ENCODE data around the gene HPDL. TPM values are rescaled to one million over a fixed set of nuclear protein-coding genes. Genes with fewer than 3 reads are reported as not detected.

The HPDL gene
- polyA plus RNA-seq, 2 of the 4 experiments (the other 2 are of a cell fraction), result 0.80 to 2.8 TPM

DNA sequence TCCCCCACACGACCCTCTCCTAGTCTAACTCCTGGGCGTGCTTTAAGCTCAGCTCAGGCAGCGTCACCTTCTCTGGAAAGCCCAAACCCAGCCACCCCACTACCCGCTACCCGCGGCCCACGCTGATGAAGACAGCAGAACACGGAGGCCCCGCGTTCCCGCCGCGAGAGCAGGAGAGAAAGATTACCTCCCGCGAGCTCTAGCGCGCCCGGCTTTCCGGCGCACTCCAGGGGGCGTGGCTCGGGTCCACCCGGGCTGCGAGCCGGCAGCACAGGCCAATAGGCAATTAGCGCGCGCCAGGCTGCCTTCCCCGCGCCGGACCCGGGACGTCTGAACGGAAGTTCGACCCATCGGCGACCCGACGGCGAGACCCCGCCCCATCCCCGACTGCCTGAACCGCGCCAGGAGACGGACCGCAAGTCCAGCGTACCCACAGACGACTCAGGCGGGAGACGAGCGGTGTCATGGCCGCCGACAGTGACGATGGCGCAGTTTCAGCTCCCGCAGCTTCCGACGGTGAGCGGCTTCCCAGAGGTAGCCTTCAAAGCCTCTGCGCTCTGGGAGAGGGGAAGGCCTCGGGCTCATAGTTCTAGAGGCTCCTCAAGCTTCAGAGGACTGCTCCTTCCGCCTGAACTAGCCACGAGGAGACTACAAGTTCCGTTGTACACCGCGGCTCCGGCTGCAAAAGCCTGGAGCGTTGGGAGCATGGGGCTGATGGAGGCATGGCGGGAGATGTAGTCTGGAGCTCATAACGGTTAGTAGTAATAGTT is 13.3 kb downstream of the HPDL start, which contains the start of the genes MUTYH and TOE1 (continued):
- TF ChIP-seq CHD2 (IDR thresholded peaks at IDR 0.05; ENCODE audit: low read length, partially characterized antibody), result peak; percentile 38

DNA sequence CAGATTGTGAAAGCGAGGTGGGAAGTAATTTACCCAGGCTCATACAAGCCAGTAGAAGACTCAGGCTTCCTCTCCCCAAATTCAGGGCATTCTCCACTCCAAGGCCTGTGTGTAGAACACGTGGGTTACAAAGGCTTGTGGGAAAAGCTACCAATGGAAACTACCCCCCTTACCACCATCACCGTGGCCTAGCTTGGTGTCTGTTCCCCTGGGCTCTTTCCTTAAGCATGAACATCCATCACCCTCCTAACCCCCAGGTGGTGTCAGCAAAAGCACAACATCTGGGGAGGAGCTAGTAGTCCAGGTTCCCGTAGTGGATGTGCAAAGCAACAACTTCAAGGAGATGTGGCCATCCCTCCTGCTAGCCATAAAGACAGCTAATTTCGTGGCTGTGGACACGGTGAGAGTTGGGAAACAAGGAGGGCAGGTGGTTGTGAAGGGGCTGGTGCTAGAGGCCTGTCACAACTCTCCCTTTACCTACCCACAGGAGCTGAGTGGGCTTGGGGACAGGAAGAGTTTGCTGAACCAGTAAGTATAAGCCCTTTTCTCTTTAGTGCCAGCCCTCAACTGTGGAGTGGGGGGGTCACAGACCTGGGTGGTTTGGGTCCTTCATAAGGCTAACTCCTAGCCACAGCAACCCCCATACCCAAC is 14.2 kb downstream of the HPDL start:
- FAIRE-seq (no peak), ATAC-seq (peak in 1 of 2 experiments; percentile 8; a peak in 3 of 6 replicates), DNase-seq (ENCODE audit: low read depth in 1 of 2, low spot score in 1 of 2) (peak in 1 of 2 experiments; percentile 19)
- Histone ChIP-seq H3K4me1 (peaks cover 15% of the 10 kb centered on the region; the same call in 2 of the 3 replicates), H3K4me3 (peak overlapping the region; percentile 67), H3K4me2 (peak overlapping the region; percentile 84), H3K9me3 (no peaks in the 10 kb centered on the region), H3K27ac (peak overlapping the region; percentile 96 to 97)
- ChIA-PET POLR2A (interaction anchor here (0.5 to 2.8 kb wide), 11 partner anchors 8 to 541 kb away, joined by 3 to 33 read pairs (median 10); partner anchors contain the start of genes CCDC163, HECTD3, HPDL and MMACHC), CTCF (interaction anchor here (0.9 to 3.3 kb wide), 7 partner anchors 8 to 327 kb away, joined by 3 to 13 read pairs (median 5); no protein-coding TSS in a partner anchor)
- TF ChIP-seq RFX5 (IDR thresholded peaks at IDR 0.05) (no peak), KDM5A (IDR thresholded peaks at IDR 0.05) (no peak), ESRRA (IDR thresholded peaks at IDR 0.05; ENCODE audit: borderline replicate concordance, low read length) (no peak), RCOR1 (IDR thresholded peaks at IDR 0.05; ENCODE audit: low read depth, low read length) (no peak), JUNB (IDR thresholded peaks at IDR 0.05) (no peak), NPAS2 (CRISPR knock-in tag; IDR thresholded peaks at IDR 0.05; ENCODE audit: borderline replicate concordance) (no peak), RARB (CRISPR knock-in tag; IDR thresholded peaks at IDR 0.05) (no peak), RAD21 (conservative IDR thresholded peaks at IDR 0.05 in 1 of 2, IDR thresholded peaks at IDR 0.05 in 1 of 2) (no peak), EP300 (IDR thresholded peaks at IDR 0.05) (no peak), ZC3H11A (IDR thresholded peaks at IDR 0.05) (no peak), HDAC2 (IDR thresholded peaks at IDR 0.05) (no peak), MYC (IDR thresholded peaks at IDR 0.05; ENCODE audit: borderline replicate concordance, low read length) (no peak)
- TF ChIP-seq, protein P1, sequence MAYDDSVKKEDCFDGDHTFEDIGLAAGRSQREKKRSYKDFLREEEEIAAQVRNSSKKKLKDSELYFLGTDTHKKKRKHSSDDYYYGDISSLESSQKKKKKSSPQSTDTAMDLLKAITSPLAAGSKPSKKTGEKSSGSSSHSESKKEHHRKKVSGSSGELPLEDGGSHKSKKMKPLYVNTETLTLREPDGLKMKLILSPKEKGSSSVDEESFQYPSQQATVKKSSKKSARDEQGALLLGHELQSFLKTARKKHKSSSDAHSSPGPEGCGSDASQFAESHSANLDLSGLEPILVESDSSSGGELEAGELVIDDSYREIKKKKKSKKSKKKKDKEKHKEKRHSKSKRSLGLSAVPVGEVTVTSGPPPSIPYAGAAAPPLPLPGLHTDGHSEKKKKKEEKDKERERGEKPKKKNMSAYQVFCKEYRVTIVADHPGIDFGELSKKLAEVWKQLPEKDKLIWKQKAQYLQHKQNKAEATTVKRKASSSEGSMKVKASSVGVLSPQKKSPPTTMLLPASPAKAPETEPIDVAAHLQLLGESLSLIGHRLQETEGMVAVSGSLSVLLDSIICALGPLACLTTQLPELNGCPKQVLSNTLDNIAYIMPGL (CRISPR knock-in tag; IDR thresholded peaks at IDR 0.05; ENCODE audit: borderline replicate concordance), result no peak
- TF ChIP-seq, protein P2, sequence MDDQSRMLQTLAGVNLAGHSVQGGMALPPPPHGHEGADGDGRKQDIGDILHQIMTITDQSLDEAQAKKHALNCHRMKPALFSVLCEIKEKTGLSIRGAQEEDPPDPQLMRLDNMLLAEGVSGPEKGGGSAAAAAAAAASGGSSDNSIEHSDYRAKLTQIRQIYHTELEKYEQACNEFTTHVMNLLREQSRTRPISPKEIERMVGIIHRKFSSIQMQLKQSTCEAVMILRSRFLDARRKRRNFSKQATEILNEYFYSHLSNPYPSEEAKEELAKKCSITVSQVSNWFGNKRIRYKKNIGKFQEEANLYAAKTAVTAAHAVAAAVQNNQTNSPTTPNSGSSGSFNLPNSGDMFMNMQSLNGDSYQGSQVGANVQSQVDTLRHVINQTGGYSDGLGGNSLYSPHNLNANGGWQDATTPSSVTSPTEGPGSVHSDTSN (IDR thresholded peaks at IDR 0.05), result no peak
- TF ChIP-seq, protein P3, sequence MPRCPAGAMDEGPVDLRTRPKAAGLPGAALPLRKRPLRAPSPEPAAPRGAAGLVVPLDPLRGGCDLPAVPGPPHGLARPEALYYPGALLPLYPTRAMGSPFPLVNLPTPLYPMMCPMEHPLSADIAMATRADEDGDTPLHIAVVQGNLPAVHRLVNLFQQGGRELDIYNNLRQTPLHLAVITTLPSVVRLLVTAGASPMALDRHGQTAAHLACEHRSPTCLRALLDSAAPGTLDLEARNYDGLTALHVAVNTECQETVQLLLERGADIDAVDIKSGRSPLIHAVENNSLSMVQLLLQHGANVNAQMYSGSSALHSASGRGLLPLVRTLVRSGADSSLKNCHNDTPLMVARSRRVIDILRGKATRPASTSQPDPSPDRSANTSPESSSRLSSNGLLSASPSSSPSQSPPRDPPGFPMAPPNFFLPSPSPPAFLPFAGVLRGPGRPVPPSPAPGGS (IDR thresholded peaks at IDR 0.05), result no peak
- WGBS (ENCODE audit: missing lambda C conversion rate), result 14% methylated on average over 5 of the region's 6 CpGs

DNA sequence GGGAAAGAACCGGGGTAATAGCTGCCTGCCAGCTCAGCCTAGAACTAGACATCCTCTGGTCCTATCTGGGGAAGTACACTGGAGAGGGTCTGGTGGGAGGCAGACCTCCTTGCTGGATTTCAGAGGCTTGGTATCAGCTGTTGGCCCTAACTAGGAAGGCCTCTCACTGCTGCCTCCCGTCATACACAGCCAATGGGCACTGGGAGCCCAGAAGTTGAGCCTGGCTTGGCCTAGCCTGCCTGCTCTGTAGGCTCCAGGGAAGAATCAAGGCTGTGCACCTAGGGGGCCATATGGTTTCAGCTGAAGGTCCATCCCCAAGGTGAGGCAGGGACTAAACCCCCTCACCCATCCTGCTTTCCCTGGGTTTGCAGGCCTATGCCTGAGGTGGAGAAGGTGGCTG is 17.8 kb downstream of the HPDL start:
- CTCF ChIA-PET, result interaction anchor here (1.4 kb wide), 1 partner anchor 18 kb away, joined by 3 read pairs; the partner anchor contains the start of gene HPDL
- no peak overlapping the region for H3K4me3 ChIP-seq
- POLR2A ChIA-PET, result no interaction called here
- WGBS (ENCODE audit: missing lambda C conversion rate), result no CpG with 5 or more reads among the region's 2 CpGs
- DNase-seq (ENCODE audit: low read depth in 1 of 2, low spot score in 1 of 2) (no peak), ATAC-seq (no peak), FAIRE-seq (no peak)
- no peak overlapping the region for H3K4me2 ChIP-seq
- TF ChIP-seq SMC3 (IDR thresholded peaks at IDR 0.05), result no peak
- no peak for TF ChIP-seq MAFK (IDR thresholded peaks at IDR 0.05; ENCODE audit: partially characterized antibody)
- TF ChIP-seq RAD21 (conservative IDR thresholded peaks at IDR 0.05 in 1 of 2, IDR thresholded peaks at IDR 0.05 in 1 of 2), result no peak
- no peak for TF ChIP-seq CBX8 (IDR thresholded peaks at IDR 0.05)
- no peak for TF ChIP-seq FOXS1 (CRISPR knock-in tag; IDR thresholded peaks at IDR 0.05)
- TF ChIP-seq, protein P3 (IDR thresholded peaks at IDR 0.05), result no peak
- no peak for TF ChIP-seq HOXB5 (CRISPR knock-in tag; IDR thresholded peaks at IDR 0.05)
- TF ChIP-seq CHD4 (IDR thresholded peaks at IDR 0.05; ENCODE audit: borderline replicate concordance), result no peak
- TF ChIP-seq, protein P4, sequence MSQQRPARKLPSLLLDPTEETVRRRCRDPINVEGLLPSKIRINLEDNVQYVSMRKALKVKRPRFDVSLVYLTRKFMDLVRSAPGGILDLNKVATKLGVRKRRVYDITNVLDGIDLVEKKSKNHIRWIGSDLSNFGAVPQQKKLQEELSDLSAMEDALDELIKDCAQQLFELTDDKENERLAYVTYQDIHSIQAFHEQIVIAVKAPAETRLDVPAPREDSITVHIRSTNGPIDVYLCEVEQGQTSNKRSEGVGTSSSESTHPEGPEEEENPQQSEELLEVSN (IDR thresholded peaks at IDR 0.05; ENCODE audit: borderline replicate concordance, low read depth), result no peak
- TF ChIP-seq, protein P1 (CRISPR knock-in tag; IDR thresholded peaks at IDR 0.05; ENCODE audit: borderline replicate concordance), result no peak
- no peak for TF ChIP-seq ZSCAN20 (CRISPR knock-in tag; IDR thresholded peaks at IDR 0.05)
- no peak for TF ChIP-seq GATA3 (IDR thresholded peaks at IDR 0.05; ENCODE audit: borderline replicate concordance)
- no peak for TF ChIP-seq ZC3H11A (IDR thresholded peaks at IDR 0.05)
- H3K27ac ChIP-seq, result no peak overlapping the region
- no peaks in the 10 kb centered on the region for H3K9me3 ChIP-seq
- H3K4me1 ChIP-seq, result peaks cover 17% of the 10 kb centered on the region
